Gastroesophageal sphincter (tissue), 3 donors: ENCODE measurements around the gene PFKM.

Experiments
- CTCF ChIP-seq, 4 experiments: fragments of 200-600 bp in 2 of 4; fragments of 450-650 bp in 2 of 4; sonication (generic) in 1 of 4; IDR thresholded peaks; one replicate each; pipeline ENCODE4 v1.5.1; 2017 to 2019; ENCODE audit warnings: antibody characterized with exemption in 4 of 4, mild to moderate bottlenecking in 2 of 4, moderate library complexity in 2 of 4
- POLR2A ChIP-seq, 2 donors: fragments of 450-650 bp; IDR thresholded peaks; one replicate each; pipeline ENCODE4 v1.6.1; 2017; ENCODE audit warnings: antibody characterized with exemption in 2 of 2, mild to moderate bottlenecking in 2 of 2, moderate library complexity in 1 of 2

GRCh38 chr12:48129376-48129775, 10.2 kb downstream of the PFKM start:
- TF ChIP-seq CTCF (IDR thresholded peaks at IDR 0.05) (no peak), POLR2A (IDR thresholded peaks at IDR 0.05) (no peak)
